ENCODE results near the gene CD74. TPM values are rescaled to one million over a fixed set of nuclear protein-coding genes. Genes with fewer than 3 reads are reported as not detected.

CD74 gene
- total RNA-seq (ENCODE audit: unreplicated experiment) = 3.1 TPM
- long read RNA-seq, partial matches to known transcripts = 0 of 1 reads
- long read RNA-seq, other reads (novel, unspliced or antisense) = 0 of 1 reads

DNA sequence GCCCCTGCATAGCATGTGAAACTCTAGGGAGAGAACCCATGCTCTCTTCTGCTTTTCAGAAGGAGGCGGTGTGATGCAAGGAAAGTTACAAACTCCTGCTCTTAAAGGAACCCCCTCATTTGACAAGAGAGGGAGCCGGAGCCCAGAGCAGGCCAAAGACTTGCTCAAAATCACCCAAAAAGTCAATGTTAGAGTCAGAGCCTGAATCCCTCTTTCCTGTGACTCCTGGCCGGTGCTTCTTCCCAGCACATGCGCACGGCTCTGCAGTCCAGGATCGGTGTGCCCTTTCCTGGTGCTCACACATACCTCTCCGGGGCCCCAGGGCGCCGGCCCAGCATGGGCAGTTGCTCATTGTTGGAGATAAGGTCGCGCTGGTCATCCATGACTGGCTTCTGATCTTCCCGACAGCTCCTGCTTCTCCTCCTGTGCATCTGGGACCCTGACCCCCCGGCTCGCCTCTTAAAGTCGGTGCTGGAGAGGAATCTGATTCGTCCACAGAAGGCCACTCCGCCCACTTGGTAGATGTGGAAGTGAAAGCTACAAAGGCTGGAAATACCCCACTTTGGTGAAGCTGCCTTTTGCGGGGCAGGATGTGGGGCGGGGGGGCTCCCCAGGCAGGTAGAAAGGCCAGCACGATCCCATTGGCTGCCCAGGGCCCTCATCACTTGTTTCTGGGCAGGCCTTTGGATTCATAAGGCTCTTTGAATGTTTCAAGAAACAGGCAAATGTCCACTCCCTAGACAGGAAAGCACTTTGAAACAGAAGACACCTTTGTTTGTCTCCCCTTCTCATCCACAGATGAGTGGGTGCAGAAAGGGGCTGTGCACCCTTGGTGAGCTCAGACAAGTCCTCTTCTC, at the start of gene CD74:
Gene CD74, minus strand, starts transcription at position 592 of the 857 bp plus-strand sequence. Its CDS starts 161 bp downstream, at position 431.
- peaks cover 4% of the 10 kb centered on the region for H3K9me3 Mint-ChIP-seq (ENCODE audit: unreplicated experiment)
- H3K4me1 Mint-ChIP-seq (ENCODE audit: low read depth, unreplicated experiment) = peaks cover 8% of the 10 kb centered on the region
- peak within 1 kb of the TSS; percentile 42 for H3K4me3 Mint-ChIP-seq (ENCODE audit: unreplicated experiment)
- TF ChIP-seq, protein P1, sequence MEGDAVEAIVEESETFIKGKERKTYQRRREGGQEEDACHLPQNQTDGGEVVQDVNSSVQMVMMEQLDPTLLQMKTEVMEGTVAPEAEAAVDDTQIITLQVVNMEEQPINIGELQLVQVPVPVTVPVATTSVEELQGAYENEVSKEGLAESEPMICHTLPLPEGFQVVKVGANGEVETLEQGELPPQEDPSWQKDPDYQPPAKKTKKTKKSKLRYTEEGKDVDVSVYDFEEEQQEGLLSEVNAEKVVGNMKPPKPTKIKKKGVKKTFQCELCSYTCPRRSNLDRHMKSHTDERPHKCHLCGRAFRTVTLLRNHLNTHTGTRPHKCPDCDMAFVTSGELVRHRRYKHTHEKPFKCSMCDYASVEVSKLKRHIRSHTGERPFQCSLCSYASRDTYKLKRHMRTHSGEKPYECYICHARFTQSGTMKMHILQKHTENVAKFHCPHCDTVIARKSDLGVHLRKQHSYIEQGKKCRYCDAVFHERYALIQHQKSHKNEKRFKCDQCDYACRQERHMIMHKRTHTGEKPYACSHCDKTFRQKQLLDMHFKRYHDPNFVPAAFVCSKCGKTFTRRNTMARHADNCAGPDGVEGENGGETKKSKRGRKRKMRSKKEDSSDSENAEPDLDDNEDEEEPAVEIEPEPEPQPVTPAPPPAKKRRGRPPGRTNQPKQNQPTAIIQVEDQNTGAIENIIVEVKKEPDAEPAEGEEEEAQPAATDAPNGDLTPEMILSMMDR (IDR thresholded peaks at IDR 0.05; ENCODE audit: partially characterized antibody, unreplicated experiment) = no peak
- DNase-seq = peak; percentile 52
- H3K27ac Mint-ChIP-seq (ENCODE audit: unreplicated experiment) = no peak within 1 kb of the TSS
- peaks cover 2% of the 10 kb centered on the region for H3K27me3 Mint-ChIP-seq (ENCODE audit: unreplicated experiment)
- no peaks in the 10 kb centered on the region for H3K36me3 Mint-ChIP-seq (ENCODE audit: unreplicated experiment)

DNA sequence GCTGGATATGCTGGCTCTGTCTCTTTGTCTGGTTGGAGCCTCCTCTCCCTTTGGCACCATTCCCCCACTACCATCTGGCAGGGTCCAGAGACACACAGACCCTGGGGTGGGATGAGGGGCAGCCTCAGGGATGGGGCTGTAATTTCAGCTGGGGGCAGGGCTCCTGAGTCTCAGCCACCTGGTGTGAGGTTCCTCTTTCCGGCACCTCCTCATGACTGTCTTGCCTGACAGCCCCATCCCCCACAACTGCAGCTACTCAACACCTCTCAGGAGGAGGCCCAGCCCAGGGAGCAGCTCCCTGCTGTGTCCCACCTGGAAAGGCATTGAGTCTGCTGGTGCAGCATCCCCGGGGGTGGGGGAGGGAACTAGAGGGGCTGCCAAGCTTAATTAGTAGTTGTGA, 48.5 kb upstream of the CD74 start:
- DNase-seq = peak; percentile 31
- H3K4me1 Mint-ChIP-seq (ENCODE audit: low read depth, unreplicated experiment) = peaks cover 20% of the 10 kb centered on the region
- TF ChIP-seq, protein P1 (IDR thresholded peaks at IDR 0.05; ENCODE audit: partially characterized antibody, unreplicated experiment) = no peak

DNA sequence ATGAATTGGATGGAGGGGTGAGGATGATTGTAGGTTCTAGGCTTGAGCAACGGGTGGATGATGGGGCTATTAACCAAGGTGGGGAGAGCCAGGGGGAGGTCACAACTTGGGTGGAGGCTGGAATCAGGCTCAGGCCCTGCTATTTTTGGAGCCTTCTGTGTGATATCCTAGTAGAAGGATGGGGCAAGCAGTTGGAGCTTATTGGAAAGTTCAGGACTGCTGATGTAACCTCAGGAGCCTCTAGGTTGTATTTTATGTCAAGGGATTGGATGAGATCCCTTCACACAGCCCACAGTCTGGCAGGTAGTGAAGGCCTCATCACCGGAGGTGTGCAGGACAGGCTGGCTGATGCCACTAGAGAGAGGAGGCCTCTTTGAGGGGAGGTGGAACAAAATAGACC, 48.1 kb upstream of the CD74 start:
- TF ChIP-seq, protein P1 (IDR thresholded peaks at IDR 0.05; ENCODE audit: partially characterized antibody, unreplicated experiment) = no peak
- no peaks in the 10 kb centered on the region for H3K36me3 Mint-ChIP-seq (ENCODE audit: unreplicated experiment)
- no peak for DNase-seq
- H3K4me1 Mint-ChIP-seq (ENCODE audit: low read depth, unreplicated experiment) = peaks cover 16% of the 10 kb centered on the region
- peaks cover 14% of the 10 kb centered on the region for H3K9me3 Mint-ChIP-seq (ENCODE audit: unreplicated experiment)
- peak overlapping the region; percentile 76 for H3K27ac Mint-ChIP-seq (ENCODE audit: unreplicated experiment)
- peaks cover 6% of the 10 kb centered on the region for H3K27me3 Mint-ChIP-seq (ENCODE audit: unreplicated experiment)
- peak overlapping the region; percentile 14 for H3K4me3 Mint-ChIP-seq (ENCODE audit: unreplicated experiment)

More for the DNA sequence above, 48.5 kb upstream of the CD74 start:
- no peak overlapping the region for H3K27ac Mint-ChIP-seq (ENCODE audit: unreplicated experiment)
- H3K9me3 Mint-ChIP-seq (ENCODE audit: unreplicated experiment) = peaks cover 14% of the 10 kb centered on the region
- H3K4me3 Mint-ChIP-seq (ENCODE audit: unreplicated experiment) = no peak overlapping the region
- H3K27me3 Mint-ChIP-seq (ENCODE audit: unreplicated experiment) = peaks cover 6% of the 10 kb centered on the region
- no peaks in the 10 kb centered on the region for H3K36me3 Mint-ChIP-seq (ENCODE audit: unreplicated experiment)

DNA sequence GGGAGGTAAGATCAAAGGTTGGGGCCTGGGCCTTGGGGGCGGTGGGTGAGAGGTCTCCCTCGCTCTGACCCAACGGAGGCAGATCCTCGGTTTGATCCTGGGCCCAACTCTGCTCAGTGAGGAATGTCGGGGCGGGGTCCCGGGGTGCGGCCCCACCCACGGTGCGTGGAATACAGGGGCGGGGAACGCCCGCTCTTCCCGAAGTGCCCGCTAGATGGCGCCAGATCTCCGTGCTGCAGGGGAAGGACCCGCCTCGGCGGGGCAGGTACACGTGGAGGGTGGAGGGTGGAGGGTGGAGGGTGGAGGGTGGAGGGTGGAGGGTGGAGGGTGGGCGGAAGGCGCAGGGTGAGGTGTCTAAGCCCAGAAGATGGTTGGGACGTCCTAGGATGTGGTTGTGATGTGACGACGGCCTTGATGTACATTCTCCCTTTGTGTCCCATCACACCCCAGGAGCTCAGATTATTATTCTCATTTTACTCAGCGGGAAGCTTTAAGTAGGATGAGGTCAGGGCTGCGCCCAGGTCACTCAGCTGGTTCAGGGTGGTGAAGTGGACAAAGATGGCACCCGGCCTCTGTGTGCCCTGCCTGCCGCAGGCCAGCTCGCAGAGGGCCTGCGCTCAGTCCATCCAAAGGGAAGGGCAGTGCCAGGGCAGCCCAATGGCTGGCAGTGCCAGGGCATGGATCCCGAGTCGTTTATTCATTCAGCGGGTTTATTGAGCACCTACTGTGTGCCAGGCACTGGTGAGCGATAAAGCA, 46.3 kb upstream of the CD74 start:
- Mint-ChIP-seq H3K36me3 (ENCODE audit: unreplicated experiment) (no peaks in the 10 kb centered on the region), H3K4me1 (ENCODE audit: low read depth, unreplicated experiment) (peaks cover 15% of the 10 kb centered on the region), H3K27me3 (ENCODE audit: unreplicated experiment) (peaks cover 6% of the 10 kb centered on the region), H3K4me3 (ENCODE audit: unreplicated experiment) (peak overlapping the region; percentile 65), H3K9me3 (ENCODE audit: unreplicated experiment) (peaks cover 14% of the 10 kb centered on the region), H3K27ac (ENCODE audit: unreplicated experiment) (peak overlapping the region; percentile 78)
- DNase-seq = peak; percentile 88
- TF ChIP-seq, protein P1 (IDR thresholded peaks at IDR 0.05; ENCODE audit: partially characterized antibody, unreplicated experiment) = peak; percentile 85

Data from glutamatergic neuron (in vitro differentiated cells).